NCI-H1930 (cell line): ENCODE measurements around the gene COP1.
"Not testable (repeated sequence)": the region's sequence is repeated elsewhere in the genome, so short reads cannot be mapped to it uniquely, and the experiment has no call there.

ENCODE experiments used
- DNase-seq, 2 experiments: peaks; one replicate each; lab custom pipeline; 2025; lab: John Stamatoyannopoulos, UW

Gene COP1

GRCh38 chr1:176122282-176122681, 84.8 kb downstream of the COP1 start:
- no peak for DNase-seq

GRCh38 chr1:176119549-176119948, 87.5 kb downstream of the COP1 start:
- no peak for DNase-seq

- no peak for DNase-seq
Observed at GRCh38 chr1:176118985-176119384, 88.1 kb downstream of the COP1 start.

- DNase-seq: no peak
Observed at GRCh38 chr1:176111835-176112234, 95.3 kb downstream of the COP1 start.

GRCh38 chr1:176110203-176110602, 96.9 kb downstream of the COP1 start:
- DNase-seq: no peak

- no peak for DNase-seq
Observed at GRCh38 chr1:176102768-176103350, 104.2 kb downstream of the COP1 start.

GRCh38 chr1:176101951-176102642, 105.0 kb downstream of the COP1 start:
- DNase-seq: no peak

DNA sequence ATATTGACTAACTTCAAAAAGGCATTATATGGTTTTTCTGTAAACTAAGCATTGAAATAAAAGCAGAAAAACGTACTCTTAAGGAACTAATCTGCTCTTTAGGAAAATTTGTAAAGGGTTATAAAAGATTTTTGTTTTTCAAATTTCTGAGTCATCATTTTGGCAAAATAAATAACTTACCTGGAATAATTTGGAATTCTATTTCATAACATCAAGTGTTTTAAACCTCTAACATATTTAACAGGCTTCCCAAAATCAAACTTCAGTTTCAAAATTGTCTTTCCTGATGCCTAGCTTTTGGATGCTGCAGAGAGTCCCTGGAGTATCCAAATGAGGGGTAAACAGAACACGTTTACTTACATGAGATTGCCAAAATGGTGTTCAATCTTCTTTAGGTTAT, 108.5 kb downstream of the COP1 start:
- DNase-seq: no peak

- no peak for DNase-seq
Observed at GRCh38 chr1:176096015-176096414, 111.1 kb downstream of the COP1 start.

DNA sequence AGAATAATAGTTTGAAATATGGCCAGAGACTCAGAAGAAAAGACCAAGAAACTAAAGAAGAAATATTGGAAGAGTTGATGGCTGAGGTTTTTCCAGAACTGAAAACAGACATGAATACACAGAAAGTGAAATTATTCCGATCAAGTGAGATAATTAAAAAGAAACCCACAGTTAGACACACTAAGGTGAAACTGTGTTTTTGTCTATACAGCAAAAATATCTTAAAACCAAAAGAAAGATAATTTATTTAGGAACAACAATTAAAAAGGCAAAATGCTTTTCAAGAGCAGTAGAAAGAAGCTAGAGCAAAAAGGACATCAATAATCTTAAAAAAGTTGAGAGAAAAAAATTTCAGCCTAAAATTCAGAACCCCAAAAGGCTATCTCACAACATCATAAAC, 116.3 kb downstream of the COP1 start:
- DNase-seq: no peak

DNA sequence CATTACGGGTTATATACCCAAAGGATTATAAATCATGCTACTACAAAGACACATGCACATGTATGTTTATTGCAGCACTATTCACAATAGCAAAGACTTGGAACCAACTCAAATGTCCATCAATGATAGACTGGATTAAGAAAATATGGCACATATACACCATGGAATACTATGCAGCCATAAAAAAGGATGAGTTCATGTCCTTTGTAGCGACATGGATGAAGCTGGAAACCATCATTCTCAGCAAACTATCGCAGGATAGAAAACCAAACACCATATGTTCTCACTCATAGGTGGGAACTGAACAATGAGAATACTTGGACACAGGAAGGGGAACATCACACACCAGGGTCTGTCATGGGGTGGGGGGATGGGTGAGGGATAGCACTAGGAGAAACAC, 119.3 kb downstream of the COP1 start:
- not testable (repeated sequence) for DNase-seq

- DNase-seq: peak; percentile 14 to 49
Observed at GRCh38 chr1:176073524-176074157, 133.4 kb downstream of the COP1 start.

DNA sequence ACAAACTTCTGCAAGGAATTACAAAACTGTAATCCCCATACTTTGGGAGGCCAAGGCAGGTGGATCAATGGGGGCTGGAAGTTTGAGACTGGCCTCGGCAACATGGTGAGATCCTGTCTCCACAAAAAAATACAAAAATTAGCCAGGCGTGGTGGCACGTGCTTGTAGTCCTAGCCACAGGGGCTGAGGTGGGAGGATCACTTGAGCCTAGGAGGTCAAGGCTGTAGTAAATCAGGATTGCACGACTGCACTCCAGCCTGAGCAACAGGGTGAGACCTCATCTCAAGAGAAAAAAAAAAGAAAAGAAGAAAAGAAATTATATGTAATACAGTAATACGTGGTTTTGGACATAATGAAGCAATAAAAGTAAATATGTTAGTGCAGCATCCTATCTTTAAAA, 138.2 kb downstream of the COP1 start:
- no peak for DNase-seq

DNA sequence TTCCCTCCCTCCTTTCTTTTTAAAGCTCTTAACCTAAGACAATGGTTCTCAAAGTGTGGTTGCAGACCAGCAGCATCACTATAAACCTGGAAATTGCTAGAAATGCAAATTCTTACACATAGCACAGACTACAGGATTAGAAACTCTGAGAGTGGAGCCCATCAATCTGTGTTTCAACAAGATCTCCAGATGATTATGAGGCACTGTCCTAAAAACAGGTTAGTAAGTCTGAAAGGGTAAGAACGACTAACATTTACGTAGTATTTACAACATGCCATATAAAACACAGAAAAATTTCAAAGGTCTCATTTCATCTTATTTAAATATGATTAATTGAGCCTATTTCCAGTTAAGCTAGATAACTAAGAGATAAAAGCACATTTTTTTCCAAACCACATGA, 138.8 kb downstream of the COP1 start:
- DNase-seq: no peak

- no peak for DNase-seq
Observed at GRCh38 chr1:176066709-176067108, 140.4 kb downstream of the COP1 start.

GRCh38 chr1:176058686-176059085, 148.4 kb downstream of the COP1 start:
- no peak for DNase-seq

DNA sequence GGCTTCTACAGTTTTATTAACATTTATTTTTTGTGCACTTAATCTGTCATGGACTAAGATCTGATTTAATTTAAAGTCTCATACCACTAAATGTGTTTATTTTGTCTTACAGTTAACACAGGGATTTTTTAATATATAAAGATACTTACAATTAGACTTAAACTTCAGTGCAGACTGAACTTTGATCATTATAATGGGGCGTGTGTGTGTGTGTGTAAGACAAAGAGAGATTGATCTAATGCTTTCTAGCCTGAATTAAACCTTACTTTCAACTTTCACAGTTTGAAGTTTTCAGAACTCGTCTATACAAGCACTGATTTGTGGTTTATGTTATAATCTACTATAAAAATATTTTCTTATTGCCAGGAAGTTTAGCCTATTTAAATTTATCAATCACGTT, 150.8 kb downstream of the COP1 start:
- no peak for DNase-seq

DNA sequence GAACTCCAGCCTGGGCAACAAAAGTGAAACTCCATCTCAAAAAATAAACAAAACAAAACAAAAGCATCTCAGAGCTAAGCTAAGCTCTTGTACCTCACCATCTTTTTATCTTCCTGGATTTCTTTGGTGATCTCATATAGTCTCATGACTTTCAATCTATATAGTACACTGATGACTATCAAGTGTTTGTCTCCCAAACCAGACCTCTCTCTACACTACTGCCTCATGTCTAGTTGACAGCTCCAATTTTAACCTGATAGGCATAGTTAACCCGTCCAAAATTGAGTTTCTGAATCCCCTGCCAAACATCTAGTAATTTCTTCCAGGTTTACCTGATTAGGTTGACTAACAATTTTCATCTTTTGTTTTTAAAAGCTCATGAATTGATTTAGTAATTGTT, 151.7 kb downstream of the COP1 start:
- no peak for DNase-seq

- DNase-seq: no peak
Observed at GRCh38 chr1:176051902-176052518, 155.1 kb downstream of the COP1 start.

DNA sequence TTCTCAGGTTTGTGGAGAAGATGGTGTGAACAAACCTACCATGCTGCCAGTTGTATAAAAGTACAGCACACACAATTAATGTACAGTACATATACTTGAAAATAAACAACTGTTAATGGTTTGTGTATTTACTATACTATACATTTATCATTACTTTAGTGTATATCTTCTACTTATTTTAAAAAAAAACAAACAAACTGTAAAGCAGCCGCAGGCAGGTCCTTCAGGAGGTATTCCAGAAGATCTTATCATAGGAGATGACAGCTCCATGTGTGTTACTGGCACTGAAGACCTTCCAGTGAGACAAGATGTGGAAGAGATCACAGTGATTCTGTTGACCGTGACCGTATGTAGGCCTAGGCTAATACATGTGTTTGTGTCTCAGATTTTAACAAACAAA, 155.7 kb downstream of the COP1 start:
- no peak for DNase-seq

DNA sequence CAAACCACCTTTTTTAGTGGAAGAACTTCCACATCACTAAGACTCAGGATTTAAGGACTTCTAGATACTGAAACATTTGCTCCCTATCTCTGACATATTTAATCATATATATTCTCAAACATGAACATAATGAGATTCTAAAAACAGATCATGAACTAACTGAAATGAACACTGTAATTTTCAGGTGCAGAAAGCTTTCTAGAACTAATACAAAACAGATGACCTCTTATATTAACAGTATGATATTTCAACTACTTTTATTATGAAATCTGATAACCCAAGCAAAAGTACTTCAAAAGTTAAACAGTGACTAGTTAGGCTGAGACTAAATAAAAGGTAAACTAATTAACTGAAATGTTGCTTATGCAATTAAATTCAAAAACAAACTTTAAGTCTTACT, 157.5 kb downstream of the COP1 start:
- no peak for DNase-seq

- no peak for DNase-seq
Observed at GRCh38 chr1:176046926-176047325, 160.2 kb downstream of the COP1 start.

GRCh38 chr1:176043537-176043936, 163.5 kb downstream of the COP1 start:
- no peak for DNase-seq
